GM19193 (cell line): ENCODE data around the gene TBXA2R.

Source experiments
- POLR2A ChIP-seq: IDR thresholded peaks from 4 replicates; pipeline ENCODE4 v1.6.1; 2011; ENCODE audit not compliant: insufficient read depth, insufficient read length; ENCODE audit errors: extremely low read depth

TBXA2R gene

GRCh38 chr19:3580156-3580934, 26.3 kb downstream of the TBXA2R start:
- no peak for TF ChIP-seq POLR2A

GRCh38 chr19:3578390-3578789, 28.3 kb downstream of the TBXA2R start:
- no peak for TF ChIP-seq POLR2A

GRCh38 chr19:3577723-3578344, 28.8 kb downstream of the TBXA2R start:
- TF ChIP-seq POLR2A: no peak

- no peak for TF ChIP-seq POLR2A
Observed at GRCh38 chr19:3576696-3577443, 29.8 kb downstream of the TBXA2R start.

GRCh38 chr19:3575949-3576673, 30.6 kb downstream of the TBXA2R start:
- TF ChIP-seq POLR2A: no peak

- no peak for TF ChIP-seq POLR2A
Observed at GRCh38 chr19:3575260-3575741, 31.4 kb downstream of the TBXA2R start.

- TF ChIP-seq POLR2A: no peak
Observed at GRCh38 chr19:3573858-3574637, 32.6 kb downstream of the TBXA2R start.

GRCh38 chr19:3573162-3573857, 33.4 kb downstream of the TBXA2R start:
- no peak for TF ChIP-seq POLR2A

- no peak for TF ChIP-seq POLR2A
Observed at GRCh38 chr19:3572855-3573161, 33.9 kb downstream of the TBXA2R start, which contains the start of gene HMG20B. HMG20B (plus strand) TSS chr19:3572944; CDS start chr19:3573310, 366 bp downstream.

- TF ChIP-seq POLR2A: no peak
Observed at GRCh38 chr19:3572132-3572854, 34.4 kb downstream of the TBXA2R start.

GRCh38 chr19:3570606-3571011, 36.1 kb downstream of the TBXA2R start:
- no peak for TF ChIP-seq POLR2A

- TF ChIP-seq POLR2A: no peak
Observed at GRCh38 chr19:3565139-3565538, 41.5 kb downstream of the TBXA2R start.
